Astrocyte (in vitro differentiated cells and primary cell): ENCODE measurements around the gene CD9.

Source experiments
- CTCF ChIP-seq: IDR thresholded peaks from 2 replicates; pipeline ENCODE4 v1.5.1; 2011; ENCODE audit warnings: low read depth, mild to moderate bottlenecking, inconsistent platforms, low read length, moderate library complexity; ENCODE audit not compliant: insufficient read depth
- EZH2 ChIP-seq: IDR thresholded peaks from 2 replicates; pipeline ENCODE4 v1.6.1; 2012; ENCODE audit warnings: mild to moderate bottlenecking, low read length, inconsistent platforms; ENCODE audit not compliant: insufficient read depth

- TF ChIP-seq CTCF: no peak
- TF ChIP-seq EZH2: no peak
These were observed 4.9 kb downstream of the CD9 start for GRCh38 chr12:6205144-6205539.
